Endodermal cell (in vitro differentiated cells): ENCODE data around the gene BARHL2. TPM values are rescaled to one million over a fixed set of nuclear protein-coding genes. Genes with fewer than 3 reads are reported as not detected.

Experiments used
- DNase-seq: peaks from one replicate; pipeline ENCODE4 v3.0.0-alpha.2; 2017
- H3K27ac ChIP-seq: 2 replicates; pipeline ENCODE4 v1.5.1; 2013; ENCODE audit warnings: mild to moderate bottlenecking, low read depth, low read length, moderate library complexity
- H3K27me3 ChIP-seq: 2 replicates; pipeline ENCODE4 v1.6.1; 2013; ENCODE audit warnings: mild to moderate bottlenecking, low read length, moderate library complexity; ENCODE audit not compliant: insufficient read depth, control insufficient read depth, poor library complexity, severe bottlenecking
- H3K36me3 ChIP-seq: 2 replicates; pipeline ENCODE4 v1.7.0; 2013; ENCODE audit warnings: mild to moderate bottlenecking, low read length, moderate library complexity; ENCODE audit not compliant: control insufficient read depth, insufficient read depth
- H3K4me1 ChIP-seq: one replicate; pipeline ENCODE4 v1.7.0; 2013; ENCODE audit warnings: low read length; ENCODE audit not compliant: control insufficient read depth, insufficient read depth
- H3K4me3 ChIP-seq: 2 replicates; pipeline ENCODE4 v1.5.1; 2013; ENCODE audit warnings: mild to moderate bottlenecking, low read length, moderate library complexity
- H3K9ac ChIP-seq: 2 replicates; pipeline ENCODE4 v1.6.1; 2013; ENCODE audit warnings: mild to moderate bottlenecking, low read length, moderate library complexity; ENCODE audit not compliant: poor library complexity, severe bottlenecking; ENCODE audit errors: extremely low read depth
- H3K9me3 ChIP-seq: 2 replicates; pipeline ENCODE4 v1.6.1; 2013; ENCODE audit warnings: mild to moderate bottlenecking, low read length, moderate library complexity; ENCODE audit not compliant: control insufficient read depth
- H3K27ac Mint-ChIP-seq: 2 replicates; pipeline ENCODE4 v1.8.0; 2020; ENCODE audit warnings: mixed read lengths
- H3K27me3 Mint-ChIP-seq: 2 replicates; pipeline ENCODE4 v1.8.0; 2021; ENCODE audit warnings: mild to moderate bottlenecking, mixed read lengths; ENCODE audit not compliant: insufficient read depth
- H3K36me3 Mint-ChIP-seq: 2 replicates; pipeline ENCODE4 v1.8.0; 2020; ENCODE audit warnings: low read depth, mixed read lengths
- H3K4me1 Mint-ChIP-seq: 2 replicates; pipeline ENCODE4 v1.8.0; 2020; ENCODE audit warnings: mixed read lengths
- H3K4me3 Mint-ChIP-seq: 2 replicates; pipeline ENCODE4 v1.8.0; 2020; ENCODE audit warnings: mild to moderate bottlenecking, moderate library complexity, mixed read lengths
- H3K9me3 Mint-ChIP-seq: 2 replicates; pipeline ENCODE4 v1.8.0; 2020; ENCODE audit warnings: mild to moderate bottlenecking, mixed read lengths
- WGBS, 2 experiments: methylation state at CpG; one replicate each; pipeline versions ENCODE4 v1.1.5 to v1.1.7; 2013; ENCODE audit warnings: missing lambda C conversion rate in 2 of 2, mixed read lengths in 1 of 2; ENCODE audit not compliant: insufficient coverage in 1 of 2, insufficient read length in 1 of 2; 5-methylcytosine and 5-hydroxymethylcytosine counted together
- total RNA-seq, 2 donors: library from RNA; stranded (reverse); fragmentation: NEBNext Ultra II Directional in 1 of 2; extraction: Animal tissue kit (Norgen Biotek cat#: 25700) in 1 of 2; gene quantifications; 2 replicates in 1 of 2; 3 replicates in 1 of 2; pipeline ENCODE4 v1.2.1, GENCODE V29; 2021
- TF ChIP-seq, protein P1 (sequence below): fragments of 200-600 bp; sonication (generic); conservative IDR thresholded peaks from 2 replicates; pipeline ENCODE4 v1.5.0; 2021; ENCODE audit warnings: antibody characterized with exemption, mild to moderate bottlenecking

BARHL2 gene
- total RNA-seq, 2 donors from 2014 or later = not detected

DNA sequence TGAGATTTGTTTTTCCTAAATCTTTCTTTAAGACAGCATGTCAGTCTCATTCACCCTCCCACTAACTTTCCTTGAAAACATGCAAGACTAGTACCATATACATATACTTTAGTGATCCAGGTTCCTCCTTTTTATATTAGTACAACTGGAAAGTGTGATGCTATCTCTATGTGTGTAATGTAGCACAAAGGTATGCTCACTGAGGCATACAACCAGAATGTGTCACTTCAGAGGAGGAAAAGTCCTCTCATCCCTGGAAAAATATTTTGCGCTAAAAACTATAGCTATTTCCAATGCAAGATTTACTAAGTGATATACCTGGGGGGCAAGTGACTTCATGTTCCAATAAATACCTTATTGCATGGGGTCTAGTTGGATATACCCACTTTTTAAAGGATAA, 45.9 kb downstream of the BARHL2 start:
- no peak overlapping the region for H3K27ac Mint-ChIP-seq
- no peaks in the 10 kb centered on the region for H3K4me1 Mint-ChIP-seq

More for the DNA sequence above, 45.9 kb downstream of the BARHL2 start:
- Mint-ChIP-seq H3K27me3 (no peaks in the 10 kb centered on the region), H3K9me3 (peaks cover 14% of the 10 kb centered on the region), H3K36me3 (no peaks in the 10 kb centered on the region), H3K4me3 (no peak overlapping the region)
- no peaks in the 10 kb centered on the region for H3K4me1 ChIP-seq
- TF ChIP-seq, protein P1, sequence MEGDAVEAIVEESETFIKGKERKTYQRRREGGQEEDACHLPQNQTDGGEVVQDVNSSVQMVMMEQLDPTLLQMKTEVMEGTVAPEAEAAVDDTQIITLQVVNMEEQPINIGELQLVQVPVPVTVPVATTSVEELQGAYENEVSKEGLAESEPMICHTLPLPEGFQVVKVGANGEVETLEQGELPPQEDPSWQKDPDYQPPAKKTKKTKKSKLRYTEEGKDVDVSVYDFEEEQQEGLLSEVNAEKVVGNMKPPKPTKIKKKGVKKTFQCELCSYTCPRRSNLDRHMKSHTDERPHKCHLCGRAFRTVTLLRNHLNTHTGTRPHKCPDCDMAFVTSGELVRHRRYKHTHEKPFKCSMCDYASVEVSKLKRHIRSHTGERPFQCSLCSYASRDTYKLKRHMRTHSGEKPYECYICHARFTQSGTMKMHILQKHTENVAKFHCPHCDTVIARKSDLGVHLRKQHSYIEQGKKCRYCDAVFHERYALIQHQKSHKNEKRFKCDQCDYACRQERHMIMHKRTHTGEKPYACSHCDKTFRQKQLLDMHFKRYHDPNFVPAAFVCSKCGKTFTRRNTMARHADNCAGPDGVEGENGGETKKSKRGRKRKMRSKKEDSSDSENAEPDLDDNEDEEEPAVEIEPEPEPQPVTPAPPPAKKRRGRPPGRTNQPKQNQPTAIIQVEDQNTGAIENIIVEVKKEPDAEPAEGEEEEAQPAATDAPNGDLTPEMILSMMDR = no peak
- no peaks in the 10 kb centered on the region for H3K27me3 ChIP-seq
- WGBS, 2 experiments = 100% methylated on average over 1 of the region's 1 CpG
- no peak overlapping the region for H3K27ac ChIP-seq
- DNase-seq = no peak
- peaks cover 15% of the 10 kb centered on the region for H3K9me3 ChIP-seq
- H3K9ac ChIP-seq = no peak overlapping the region
- H3K4me3 ChIP-seq = no peak overlapping the region
- H3K36me3 ChIP-seq = no peaks in the 10 kb centered on the region
